BE2C (cell line): ENCODE results near the gene CORIN.

Experiments
- DNase-seq: peaks from one replicate; pipeline ENCODE4 v3.0.0-alpha.2; 2020
- H3K27me3 ChIP-seq: fragments of 250-450 bp; sonication (Bioruptor Pico); 2 replicates; pipeline ENCODE4 v1.5.1; 2020; ENCODE audit warnings: mild to moderate bottlenecking
- H3K36me3 ChIP-seq: fragments of 250-450 bp; sonication (Bioruptor Pico); 2 replicates; pipeline ENCODE4 v1.5.1; 2020; ENCODE audit warnings: mild to moderate bottlenecking
- H3K4me1 ChIP-seq: fragments of 250-450 bp; sonication (Bioruptor Pico); 2 replicates; pipeline ENCODE4 v1.5.1; 2020
- H3K4me3 ChIP-seq: 2 replicates; pipeline ENCODE4 v1.5.1; 2011; ENCODE audit warnings: low read depth, low read length
- H3K9me3 ChIP-seq: fragments of 250-450 bp; sonication (Bioruptor Pico); 2 replicates; pipeline ENCODE4 v1.5.1; 2020
- TF ChIP-seq, protein P1 (sequence below): IDR thresholded peaks from 2 replicates; pipeline ENCODE4 v1.5.1; 2012; ENCODE audit warnings: mild to moderate bottlenecking, low read depth, low read length

Gene CORIN

DNA sequence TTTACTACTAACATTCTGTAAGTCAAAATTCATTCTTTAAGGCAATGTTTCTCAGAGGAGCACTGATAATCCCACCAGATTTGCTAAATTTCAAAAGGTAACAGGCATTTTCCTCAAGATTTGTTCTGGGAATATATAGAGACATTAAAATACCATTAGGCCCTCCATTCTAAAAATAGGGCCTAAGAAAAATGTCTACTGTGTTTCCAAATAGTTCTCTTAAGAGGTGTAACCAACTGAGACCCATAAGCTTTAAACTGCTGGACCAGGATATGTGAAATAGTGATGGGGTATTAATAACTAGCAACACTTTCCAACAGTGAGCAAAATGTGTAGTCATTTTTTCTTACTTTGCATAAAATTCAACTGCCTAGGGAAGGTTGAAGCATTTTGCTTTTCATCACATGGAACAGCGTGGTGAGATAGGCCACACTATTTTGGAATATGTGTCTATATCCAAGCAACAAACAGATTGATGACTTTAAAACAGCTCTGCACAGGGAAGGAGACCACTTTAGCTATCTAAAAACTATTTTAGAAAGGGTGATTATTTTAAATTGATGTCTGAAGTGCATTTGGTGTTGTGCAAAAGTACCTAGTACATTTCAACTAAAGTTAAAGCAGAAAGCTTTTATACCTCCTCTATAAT, 89.9 kb downstream of the CORIN start:
- Histone ChIP-seq H3K9me3 (no peaks in the 10 kb centered on the region), H3K4me1 (no peaks in the 10 kb centered on the region), H3K4me3 (no peak overlapping the region), H3K27me3 (no peaks in the 10 kb centered on the region), H3K36me3 (no peaks in the 10 kb centered on the region)
- DNase-seq: no peak
- TF ChIP-seq, protein P1, sequence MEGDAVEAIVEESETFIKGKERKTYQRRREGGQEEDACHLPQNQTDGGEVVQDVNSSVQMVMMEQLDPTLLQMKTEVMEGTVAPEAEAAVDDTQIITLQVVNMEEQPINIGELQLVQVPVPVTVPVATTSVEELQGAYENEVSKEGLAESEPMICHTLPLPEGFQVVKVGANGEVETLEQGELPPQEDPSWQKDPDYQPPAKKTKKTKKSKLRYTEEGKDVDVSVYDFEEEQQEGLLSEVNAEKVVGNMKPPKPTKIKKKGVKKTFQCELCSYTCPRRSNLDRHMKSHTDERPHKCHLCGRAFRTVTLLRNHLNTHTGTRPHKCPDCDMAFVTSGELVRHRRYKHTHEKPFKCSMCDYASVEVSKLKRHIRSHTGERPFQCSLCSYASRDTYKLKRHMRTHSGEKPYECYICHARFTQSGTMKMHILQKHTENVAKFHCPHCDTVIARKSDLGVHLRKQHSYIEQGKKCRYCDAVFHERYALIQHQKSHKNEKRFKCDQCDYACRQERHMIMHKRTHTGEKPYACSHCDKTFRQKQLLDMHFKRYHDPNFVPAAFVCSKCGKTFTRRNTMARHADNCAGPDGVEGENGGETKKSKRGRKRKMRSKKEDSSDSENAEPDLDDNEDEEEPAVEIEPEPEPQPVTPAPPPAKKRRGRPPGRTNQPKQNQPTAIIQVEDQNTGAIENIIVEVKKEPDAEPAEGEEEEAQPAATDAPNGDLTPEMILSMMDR: no peak

DNA sequence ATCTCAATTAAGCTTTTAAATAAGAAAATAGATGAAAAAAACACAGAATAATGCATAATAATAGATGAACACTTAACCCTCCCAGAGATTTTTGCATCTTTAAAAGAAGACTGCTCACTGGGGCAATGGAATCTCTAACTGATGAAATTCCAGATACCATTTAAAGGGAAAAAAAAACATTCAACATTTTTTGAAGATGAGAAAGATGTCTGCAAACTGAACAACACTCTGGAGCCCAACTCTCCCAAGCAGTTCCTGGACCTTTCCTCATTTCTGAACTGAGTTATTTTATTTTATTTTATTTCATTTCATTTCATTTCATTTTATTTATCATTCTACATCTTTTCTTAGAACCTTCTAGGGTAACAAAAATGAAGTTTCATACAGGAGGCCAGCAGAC, 90.7 kb downstream of the CORIN start:
- DNase-seq: no peak
- Histone ChIP-seq H3K36me3 (no peaks in the 10 kb centered on the region), H3K4me1 (no peaks in the 10 kb centered on the region), H3K4me3 (no peak overlapping the region), H3K9me3 (no peaks in the 10 kb centered on the region), H3K27me3 (no peaks in the 10 kb centered on the region)
- TF ChIP-seq, protein P1: no peak

DNA sequence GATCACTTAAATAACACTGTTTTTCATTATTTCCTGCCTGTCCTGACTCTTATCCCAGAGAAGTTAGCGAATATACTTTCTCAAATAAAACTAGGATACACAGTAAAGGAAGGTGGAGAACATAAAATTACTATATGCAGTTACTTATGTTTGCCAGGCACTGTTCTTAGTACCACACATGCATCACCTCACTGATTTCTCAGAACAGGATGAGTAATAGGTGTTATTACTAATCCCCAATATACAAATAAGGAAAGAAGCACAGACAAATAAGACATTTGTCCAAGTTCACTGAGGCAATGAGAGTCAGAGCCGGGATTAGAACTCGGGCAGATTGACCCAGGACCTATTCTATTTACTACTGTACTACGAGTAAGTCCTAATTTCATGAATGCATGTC, 91.7 kb downstream of the CORIN start:
- Histone ChIP-seq H3K36me3 (no peaks in the 10 kb centered on the region), H3K9me3 (no peaks in the 10 kb centered on the region), H3K4me1 (no peaks in the 10 kb centered on the region), H3K27me3 (no peaks in the 10 kb centered on the region), H3K4me3 (no peak overlapping the region)
- TF ChIP-seq, protein P1: no peak
- DNase-seq: no peak

DNA sequence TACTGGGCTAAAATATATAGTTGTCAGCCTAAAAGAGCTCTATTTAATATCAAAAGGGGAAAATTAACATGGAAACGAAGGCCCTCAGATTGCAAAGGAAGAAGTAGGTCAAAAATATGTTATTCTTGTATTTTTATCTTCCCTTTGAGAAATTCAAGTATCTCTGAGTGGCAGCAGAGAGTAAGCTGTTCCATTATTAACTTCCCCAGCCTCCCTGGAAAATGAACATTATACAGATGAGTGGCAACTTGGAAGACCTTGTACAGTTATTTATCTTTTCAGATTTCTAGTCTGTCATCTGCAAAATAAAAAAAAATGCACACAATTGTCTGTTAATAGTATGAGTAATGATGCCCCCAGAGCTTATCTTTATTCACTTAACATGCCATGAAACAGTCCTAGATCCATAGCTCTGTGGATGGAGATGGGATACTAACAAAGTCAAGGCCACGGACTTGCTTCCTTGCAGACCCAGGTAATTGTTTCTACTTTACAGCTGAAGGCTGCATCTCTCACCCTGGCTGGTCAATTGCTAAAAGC, 93.0 kb downstream of the CORIN start:
- no peaks in the 10 kb centered on the region for H3K9me3 ChIP-seq
- H3K36me3 ChIP-seq: no peaks in the 10 kb centered on the region
- H3K27me3 ChIP-seq: no peaks in the 10 kb centered on the region
- no peak overlapping the region for H3K4me3 ChIP-seq
- DNase-seq: peak; percentile 22
- H3K4me1 ChIP-seq: no peaks in the 10 kb centered on the region
- TF ChIP-seq, protein P1: no peak

DNA sequence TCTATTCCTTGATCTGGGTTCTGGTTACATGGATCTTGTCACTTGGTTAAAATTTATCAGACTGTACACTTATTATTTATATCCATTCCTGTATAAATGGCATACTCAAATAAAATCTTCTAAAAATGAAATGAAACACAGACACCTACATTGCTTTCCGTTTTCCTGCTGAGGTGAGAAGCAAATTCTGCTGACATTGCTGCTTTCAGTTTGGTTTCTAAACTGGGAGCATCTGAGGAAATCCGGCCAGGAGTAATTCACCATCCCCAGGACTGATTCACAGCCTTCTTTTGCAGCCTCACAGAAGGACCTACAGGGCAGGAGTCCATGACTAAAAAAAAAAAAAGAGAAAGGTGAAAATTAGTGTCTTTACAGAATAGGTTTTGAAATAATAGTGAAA, 93.6 kb downstream of the CORIN start:
- no peaks in the 10 kb centered on the region for H3K36me3 ChIP-seq
- no peaks in the 10 kb centered on the region for H3K4me1 ChIP-seq
- H3K27me3 ChIP-seq: no peaks in the 10 kb centered on the region
- TF ChIP-seq, protein P1: no peak
- no peak overlapping the region for H3K4me3 ChIP-seq
- no peak for DNase-seq
- H3K9me3 ChIP-seq: no peaks in the 10 kb centered on the region

DNA sequence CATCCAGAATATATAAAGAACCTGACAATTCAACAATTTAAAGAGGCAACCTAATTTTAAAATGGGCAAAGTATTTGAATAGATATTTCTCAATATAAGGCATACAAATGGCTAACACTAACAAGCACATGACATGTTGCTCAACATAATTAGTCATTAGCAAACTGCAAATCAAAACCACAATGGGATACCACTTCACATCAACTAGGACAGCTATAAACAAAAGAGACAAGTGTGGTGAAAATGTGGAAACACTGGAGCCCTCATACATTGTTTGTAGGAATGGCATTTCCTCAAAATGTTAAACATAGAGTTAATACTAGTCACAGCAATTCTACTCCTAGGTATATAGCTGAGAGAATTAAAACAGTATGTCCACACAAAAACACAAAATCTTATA, 96.7 kb downstream of the CORIN start:
- DNase-seq: no peak
- TF ChIP-seq, protein P1: no peak
- Histone ChIP-seq H3K9me3 (no peaks in the 10 kb centered on the region), H3K36me3 (no peaks in the 10 kb centered on the region), H3K27me3 (no peaks in the 10 kb centered on the region), H3K4me1 (no peaks in the 10 kb centered on the region), H3K4me3 (no peak overlapping the region)
